Gastroesophageal sphincter (tissue), 3 donors: ENCODE measurements around the gene SENP2.
"Not testable (repeated sequence)": the region's sequence is repeated elsewhere in the genome, so short reads cannot be mapped to it uniquely, and the experiment has no call there.

Source experiments
- CTCF ChIP-seq, 4 experiments: fragments of 200-600 bp in 2 of 4; fragments of 450-650 bp in 2 of 4; sonication (generic) in 1 of 4; IDR thresholded peaks; one replicate each; pipeline ENCODE4 v1.5.1; 2017 to 2019; ENCODE audit warnings: antibody characterized with exemption in 4 of 4, mild to moderate bottlenecking in 2 of 4, moderate library complexity in 2 of 4
- EP300 ChIP-seq: sonication (generic); formaldehyde crosslinking; IDR thresholded peaks from one replicate; pipeline ENCODE4 v1.6.1; 2017; ENCODE audit warnings: antibody characterized with exemption, mild to moderate bottlenecking
- POLR2A ChIP-seq, 2 donors: fragments of 450-650 bp; IDR thresholded peaks; one replicate each; pipeline ENCODE4 v1.6.1; 2017; ENCODE audit warnings: antibody characterized with exemption in 2 of 2, mild to moderate bottlenecking in 2 of 2, moderate library complexity in 1 of 2
- POLR2AphosphoS5 ChIP-seq: sonication (generic); formaldehyde crosslinking; IDR thresholded peaks from one replicate; pipeline ENCODE4 v1.6.1; 2017; ENCODE audit warnings: antibody characterized with exemption

GRCh38 chr3:185645191-185645590 lies 59.1 kb downstream of the SENP2 start:
- not testable (repeated sequence) for TF ChIP-seq POLR2A (IDR thresholded peaks at IDR 0.05); CTCF (IDR thresholded peaks at IDR 0.05); EP300; POLR2AphosphoS5
